Activated CD8-positive, alpha-beta memory T cell treated with anti-CD3 and anti-CD28 coated beads, Interleukin-2, amount 50 U/mL, for 1 hour (primary cell): ENCODE measurements around the gene PNPO.
A peak's percentile ranks its signal among the peaks of the same experiment; 100 is the strongest.

Experiments
- DNase-seq: peaks from one replicate; pipeline ENCODE4 v3.0.0-alpha.2; 2020; ENCODE audit errors: extremely low read depth

PNPO gene

DNA sequence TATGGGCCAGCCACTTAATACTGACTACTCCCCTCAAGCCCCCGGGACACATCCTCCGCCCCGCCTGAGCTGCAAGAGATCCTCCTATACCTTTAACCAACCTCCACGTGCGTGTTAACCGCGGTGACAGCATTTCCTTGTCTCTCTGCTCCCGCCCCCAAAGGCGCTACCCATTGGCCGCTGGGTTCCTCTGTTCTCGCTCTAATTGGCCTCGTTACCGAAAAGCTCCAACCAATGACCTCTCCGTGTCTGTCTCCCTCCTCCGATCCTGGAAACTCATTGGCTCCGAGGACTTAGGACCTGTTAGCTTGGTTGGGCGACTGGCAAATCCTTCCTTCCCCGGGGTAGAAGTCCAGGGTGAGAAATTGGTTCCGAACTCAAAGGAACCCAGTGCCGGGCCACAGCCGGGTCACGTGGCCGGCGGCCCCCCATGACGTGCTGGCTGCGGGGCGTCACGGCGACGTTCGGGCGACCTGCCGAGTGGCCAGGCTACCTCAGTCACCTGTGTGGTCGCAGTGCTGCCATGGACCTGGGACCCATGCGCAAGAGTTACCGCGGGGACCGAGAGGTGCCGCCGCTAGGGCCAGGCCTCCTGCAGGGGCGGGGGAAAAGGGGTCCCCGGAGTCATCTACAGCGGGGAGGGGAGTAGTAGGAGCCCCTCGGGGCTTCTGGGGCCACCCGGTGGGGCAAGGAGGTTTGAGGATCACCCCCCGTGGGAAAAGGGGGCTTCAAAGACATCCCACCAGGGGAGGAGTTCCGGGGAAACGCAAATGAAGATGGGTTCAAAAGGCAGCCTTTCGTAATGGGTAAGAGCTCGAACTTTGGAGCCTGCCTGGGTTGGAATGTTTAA, at the start of gene PNPO:
Gene PNPO (plus strand): TSS at position 326 of the 850 bp plus-strand sequence. CDS start 105 bp downstream, at position 431.
- DNase-seq: peak; percentile 86

DNA sequence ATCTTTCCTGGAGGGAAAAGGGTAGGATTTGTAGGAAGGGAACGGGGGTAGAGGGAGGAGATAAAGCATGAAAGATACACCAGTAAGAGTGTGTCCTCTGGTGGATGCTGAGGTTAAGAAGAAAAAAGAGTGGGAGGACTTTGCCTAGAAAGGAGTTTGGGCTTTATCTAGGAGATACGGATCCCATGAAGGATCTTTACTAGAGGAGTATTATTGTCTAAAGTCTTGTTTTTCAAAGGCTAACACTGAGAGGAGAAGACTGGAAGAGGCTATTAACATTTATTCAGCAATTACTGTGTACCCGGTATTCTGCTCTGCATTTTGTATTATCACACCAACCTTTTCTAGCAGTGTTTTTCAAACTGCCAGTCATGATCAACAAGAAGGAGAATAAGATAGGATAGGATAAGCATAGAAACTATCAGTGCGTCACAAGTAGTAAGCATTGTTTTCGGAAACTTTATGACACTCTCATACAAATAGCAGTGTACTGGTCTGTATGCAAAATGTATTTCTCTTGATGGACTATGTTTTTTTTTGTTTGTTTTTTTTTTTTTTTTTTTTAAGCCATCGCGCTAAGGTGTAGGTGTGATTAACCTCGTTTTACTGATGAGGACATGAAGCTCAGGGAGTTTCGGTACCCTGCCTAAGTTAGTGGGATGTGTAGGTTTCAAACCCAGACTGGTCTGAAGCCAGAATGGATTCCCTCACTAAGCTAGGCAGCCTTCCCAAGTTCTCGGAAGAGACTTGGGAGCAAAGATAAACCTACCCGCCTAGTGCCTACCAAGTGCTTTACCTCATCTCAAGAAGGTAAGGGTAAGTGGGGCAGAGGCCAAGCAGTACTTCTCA, 46.6 kb upstream of the PNPO start:
- no peak for DNase-seq

DNA sequence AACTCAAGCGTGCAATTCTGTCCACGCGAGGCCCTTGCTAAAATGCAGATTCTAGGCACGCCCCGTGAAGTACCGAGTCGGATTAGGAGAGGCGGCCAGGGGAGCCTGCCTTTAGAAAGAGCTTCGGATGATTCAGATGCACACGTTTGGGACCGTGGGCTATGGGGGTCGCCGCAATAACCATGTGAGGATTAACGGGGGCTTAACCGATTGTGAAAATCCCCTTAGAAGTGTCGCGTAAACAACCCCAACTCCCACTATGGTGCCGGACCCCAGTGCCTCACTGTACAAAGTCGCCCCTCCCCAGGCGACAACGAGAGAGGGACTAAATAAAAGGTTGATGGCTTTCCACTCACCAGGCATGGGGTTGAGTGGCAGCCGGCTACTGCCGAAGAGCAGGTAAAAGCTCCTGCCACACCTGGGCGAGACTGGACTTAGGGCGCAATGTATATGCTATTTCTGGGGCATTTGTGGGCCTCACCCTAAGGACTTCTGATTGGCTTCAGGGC, 46.0 kb upstream of the PNPO start:
- no peak for DNase-seq

DNA sequence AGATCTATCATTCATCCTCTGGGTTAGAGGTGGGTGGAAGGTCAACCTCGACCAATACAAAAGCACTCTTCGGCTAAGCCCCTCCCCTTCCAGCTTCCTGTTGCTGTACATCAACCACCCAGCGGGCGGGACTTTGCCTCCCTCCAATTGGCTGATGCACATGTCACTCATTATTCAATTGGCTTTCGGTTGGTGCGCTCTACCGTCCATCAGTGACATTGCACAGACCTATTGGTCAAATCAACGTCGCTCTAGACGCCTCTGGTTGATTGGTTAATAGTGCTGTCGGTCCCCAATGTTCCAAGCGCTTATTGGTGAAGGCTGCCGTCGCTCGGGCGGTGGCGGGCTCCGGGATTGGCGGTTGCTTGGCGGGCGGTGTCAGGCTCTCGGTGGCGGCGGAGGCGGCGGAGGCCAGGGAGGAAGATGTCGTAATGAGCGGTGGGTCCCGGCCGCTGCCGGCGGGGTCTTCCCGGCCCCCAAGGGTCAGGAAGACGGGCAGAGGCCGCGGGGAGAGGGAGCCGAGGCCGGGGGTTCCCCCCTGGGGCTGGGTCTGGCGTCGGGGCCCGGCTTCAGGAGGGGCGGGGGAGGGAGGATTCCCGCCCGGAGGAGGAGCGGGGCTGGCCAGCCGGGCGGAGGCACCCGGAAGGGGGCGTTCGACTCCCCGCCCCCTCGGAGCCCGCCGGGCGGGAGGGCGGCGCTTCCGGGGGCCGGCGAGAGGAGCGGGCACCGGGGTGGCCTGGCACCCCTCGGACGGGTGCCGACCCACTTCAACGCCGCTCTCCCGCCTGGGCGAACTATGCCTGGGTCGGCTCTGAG, 45.3 kb upstream of the PNPO start, which contains the start of gene SP2:
Gene SP2 (plus strand): TSS at position 381 of the 816 bp plus-strand sequence. CDS start 51 bp downstream, at position 432.
- peak; percentile 100 for DNase-seq

DNA sequence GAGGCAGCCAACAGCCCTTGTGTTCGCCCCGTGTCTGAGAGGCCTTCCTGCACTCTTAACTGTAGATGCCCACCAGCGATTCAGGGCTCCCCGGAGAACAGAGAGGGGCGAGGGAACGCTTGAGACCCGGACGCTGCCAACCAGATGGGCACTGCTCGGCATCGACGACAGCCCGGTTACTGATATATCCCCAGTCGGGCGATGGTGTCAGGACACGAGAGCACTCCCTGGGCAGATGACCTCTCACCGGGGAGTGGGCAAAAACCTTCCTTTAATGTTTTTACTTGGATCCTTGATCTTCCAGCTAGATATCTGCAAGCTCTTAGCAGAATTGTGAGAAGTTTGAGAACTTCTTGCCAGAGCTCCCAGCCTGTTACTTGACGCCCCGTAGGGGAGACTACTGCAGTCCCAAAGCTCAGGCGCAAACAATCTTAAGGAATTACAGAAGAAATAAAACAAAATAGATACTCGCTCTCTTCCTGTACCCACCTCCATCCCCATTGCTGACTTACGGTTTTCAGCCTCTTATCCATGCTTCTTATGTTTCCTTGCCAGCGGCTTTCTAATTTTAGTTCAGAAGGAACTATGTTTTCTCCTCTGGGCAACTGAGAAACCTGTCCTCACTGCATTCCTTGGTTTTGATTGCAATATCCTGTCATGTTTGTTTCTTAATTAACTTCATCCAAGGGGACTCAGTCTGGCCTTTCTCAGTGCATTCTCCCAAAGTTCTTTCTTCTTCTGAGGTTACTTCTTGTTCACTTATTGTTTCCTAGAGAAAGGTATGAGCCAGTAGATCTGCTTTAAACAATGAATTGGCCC, 44.5 kb upstream of the PNPO start:
- no peak for DNase-seq

DNA sequence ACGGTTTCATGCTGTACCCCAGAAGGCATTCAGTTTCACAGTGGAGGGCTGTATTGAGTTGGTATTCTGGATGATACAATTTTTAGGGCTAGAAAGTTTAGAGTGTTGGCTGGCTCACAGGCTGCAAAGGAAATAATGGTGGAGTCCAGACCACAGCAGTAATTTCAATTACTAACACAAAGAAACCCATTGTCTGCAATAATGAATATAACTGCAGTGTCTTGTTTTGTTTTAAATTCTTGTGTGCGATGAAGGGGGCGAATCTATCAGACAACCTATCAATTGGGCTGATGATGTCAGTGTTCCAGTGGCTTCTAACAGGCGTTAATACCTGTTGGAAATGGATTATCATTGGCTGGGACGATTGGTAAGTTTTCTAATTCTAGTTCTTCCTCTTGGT, 43.8 kb upstream of the PNPO start:
- DNase-seq: no peak

DNA sequence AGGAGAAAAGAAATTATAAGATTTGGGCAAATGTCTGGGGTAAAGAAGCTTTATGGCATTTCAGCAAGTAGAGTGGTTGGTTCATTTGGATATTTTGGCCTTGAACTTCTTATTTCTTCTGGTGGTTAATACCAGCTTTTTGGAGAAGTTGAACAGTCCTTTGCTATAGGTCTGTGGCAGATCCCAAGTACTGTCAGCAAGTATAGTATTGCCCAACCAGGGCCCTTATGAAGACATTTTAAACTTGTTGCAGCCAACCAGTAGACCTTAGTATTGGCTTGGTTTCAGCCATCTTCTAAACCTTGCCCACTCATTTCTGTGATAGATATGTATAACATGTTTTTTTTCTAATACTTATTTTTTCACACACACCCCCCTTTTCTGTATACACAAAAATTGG, 43.1 kb upstream of the PNPO start:
- no peak for DNase-seq

DNA sequence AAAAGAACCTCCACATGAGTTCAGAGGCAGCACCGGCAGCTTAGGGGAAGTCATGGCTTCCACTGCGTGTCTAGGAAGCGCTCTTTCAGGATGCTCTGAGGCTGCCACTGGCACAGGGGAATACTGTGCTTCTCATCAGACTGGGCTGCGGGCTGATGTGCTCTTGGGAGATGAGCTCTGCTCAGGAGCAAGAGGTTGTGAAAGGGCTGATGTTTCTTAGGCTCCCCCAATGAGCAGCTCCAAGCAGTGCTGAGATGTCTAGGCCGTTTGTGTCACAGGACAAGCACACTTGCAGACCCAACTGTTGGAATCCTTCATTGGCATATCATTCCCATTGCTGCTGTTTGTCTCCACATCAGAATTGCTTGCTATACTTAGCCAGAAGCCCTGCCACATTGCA, 41.7 kb upstream of the PNPO start:
- DNase-seq: no peak

DNA sequence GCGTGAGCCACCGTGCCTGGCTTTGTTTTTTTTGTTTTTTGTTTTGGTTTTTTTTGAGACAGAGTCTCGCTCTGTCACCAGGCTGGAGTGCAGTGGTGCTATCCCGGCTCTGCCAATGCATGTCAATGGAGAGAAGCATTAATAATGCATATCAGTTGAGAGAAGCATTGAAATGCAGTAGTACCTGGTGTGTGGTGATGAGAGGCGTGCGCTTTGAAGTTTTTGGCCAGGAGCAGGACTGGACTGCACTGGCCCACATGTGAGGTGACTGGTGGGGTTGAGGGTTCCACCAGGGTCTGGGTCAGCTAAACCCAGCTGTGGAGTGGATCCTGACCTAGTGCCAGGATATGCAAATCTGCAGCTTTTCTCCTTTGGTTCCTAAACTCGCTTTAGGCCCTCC, 39.9 kb upstream of the PNPO start:
- DNase-seq: no peak

DNA sequence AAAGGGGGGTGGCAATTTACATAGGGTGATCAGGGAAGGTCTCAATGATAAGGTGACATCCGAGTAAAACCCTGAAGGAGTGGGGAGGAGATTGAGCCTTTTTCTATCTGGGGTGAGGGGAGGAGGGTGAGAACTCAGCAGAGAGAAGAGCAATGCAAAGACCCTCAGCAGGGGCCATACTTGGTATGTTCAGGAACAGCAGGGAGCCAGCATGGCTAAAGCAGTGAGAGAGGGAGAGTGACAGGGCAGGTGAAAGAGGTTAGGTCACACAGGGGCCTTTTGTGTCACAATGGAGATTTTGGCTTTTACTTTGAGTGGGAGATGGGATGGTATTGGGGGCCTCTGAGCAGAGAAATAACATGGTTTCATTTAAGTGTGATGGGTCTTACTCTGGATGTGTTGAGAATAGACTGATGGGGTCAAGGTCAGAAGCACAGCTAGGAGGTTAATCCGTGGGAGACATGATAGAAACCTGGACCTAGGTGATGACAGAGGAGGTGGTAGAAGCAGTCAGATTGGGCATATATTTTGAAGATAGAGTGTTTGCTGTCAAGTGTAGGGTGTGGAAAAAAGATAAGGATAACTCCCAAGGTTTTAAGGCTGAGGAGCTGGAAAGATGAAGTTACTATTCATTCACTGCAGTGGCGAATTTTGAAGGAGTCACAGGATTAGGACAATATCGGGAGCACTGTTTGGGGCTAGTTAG, 39.2 kb upstream of the PNPO start:
- DNase-seq: no peak

DNA sequence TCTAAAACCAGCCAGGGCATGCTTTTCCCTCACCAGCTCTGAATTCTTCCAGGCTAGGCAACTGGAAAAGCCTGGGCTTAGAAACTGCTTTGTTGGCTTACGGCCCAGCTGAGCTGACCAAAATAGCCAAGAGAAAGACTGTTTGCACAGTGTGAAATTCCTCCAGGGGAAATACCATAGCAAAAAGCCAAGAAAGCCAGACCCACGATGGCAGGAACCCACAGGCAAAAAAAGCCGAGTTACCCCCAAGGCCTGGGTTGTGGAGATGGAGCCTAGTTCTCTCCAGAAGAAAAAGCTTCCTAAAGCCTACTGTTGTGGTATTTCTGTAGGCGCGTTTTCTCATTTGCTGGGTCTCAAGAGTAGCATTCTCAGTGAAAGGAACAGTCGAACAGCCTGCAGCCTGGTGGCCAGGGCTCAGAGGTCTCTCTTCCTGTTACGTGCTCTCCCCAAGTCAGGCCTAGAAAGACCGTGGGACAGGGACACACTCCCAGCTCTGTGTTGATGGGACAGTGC, 36.1 kb upstream of the PNPO start:
- no peak for DNase-seq

DNA sequence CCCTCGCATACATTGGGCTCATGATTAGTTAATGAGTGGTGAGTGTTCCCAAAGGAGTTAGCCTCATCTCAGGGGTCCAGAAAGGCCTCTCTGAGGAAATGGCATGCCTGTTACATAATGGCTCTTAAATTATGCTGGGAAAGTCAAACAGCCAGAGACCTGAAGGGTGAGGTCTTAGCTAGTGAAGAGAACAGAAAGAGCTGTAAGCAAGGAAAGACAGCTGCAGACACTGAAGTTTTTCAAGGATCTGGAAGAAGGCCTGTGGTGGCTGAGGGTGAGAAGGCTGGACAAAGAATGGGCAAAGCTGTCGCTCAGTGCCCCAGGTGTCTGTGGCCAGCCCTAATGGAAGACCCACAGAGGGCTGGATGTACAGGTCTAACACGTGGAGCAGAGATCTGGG, 34.9 kb upstream of the PNPO start:
- DNase-seq: no peak

DNA sequence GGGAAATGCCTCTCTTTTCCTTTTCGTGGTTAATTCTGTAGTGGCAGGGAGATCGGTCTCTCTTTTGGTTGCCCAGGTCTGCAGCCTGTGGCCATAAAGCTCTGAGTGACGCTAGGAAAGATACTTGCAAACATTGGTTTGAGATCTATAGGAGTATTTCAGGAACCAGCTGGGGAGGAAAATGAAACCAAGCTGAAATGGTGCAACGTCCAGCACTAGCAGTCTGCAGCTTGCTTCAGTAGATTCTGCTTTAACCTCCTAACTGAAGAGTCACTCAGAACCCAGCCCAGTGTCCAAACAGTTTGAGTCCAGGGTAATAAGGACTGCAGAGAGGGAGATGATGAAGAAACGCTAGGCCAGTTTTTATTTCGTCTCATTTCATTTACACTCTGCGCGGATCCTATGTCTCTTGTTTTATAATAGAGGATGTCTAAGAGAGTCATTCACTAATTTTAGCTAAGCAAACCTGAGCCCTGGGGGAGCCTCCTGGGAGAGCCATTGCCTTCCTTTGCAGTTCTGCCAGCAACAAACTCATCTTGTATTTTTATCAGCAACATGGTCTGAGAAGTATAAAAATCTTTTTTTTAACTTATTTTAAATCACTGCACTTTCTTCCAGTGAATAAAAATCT, 33.3 kb upstream of the PNPO start:
- no peak for DNase-seq

DNA sequence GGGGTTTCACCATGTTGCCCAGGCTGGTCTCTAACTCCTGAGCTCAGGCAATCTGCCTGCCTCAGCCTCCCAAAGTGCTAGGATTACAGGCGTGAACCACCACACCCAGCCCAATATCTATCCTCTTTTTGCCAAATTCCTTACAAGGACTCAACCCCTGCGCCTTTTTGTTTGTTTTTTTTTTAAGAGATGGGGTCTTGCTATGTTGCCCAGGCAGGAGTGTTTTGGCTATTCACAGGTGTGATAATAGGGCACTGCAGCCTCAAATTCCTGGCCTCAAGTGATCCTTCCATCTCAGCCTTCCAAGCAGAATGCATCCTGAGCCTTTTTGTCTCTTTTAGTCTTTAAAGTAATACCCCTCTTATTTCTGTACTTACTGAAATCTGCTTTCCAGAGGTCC, 28.3 kb upstream of the PNPO start:
- no peak for DNase-seq

DNA sequence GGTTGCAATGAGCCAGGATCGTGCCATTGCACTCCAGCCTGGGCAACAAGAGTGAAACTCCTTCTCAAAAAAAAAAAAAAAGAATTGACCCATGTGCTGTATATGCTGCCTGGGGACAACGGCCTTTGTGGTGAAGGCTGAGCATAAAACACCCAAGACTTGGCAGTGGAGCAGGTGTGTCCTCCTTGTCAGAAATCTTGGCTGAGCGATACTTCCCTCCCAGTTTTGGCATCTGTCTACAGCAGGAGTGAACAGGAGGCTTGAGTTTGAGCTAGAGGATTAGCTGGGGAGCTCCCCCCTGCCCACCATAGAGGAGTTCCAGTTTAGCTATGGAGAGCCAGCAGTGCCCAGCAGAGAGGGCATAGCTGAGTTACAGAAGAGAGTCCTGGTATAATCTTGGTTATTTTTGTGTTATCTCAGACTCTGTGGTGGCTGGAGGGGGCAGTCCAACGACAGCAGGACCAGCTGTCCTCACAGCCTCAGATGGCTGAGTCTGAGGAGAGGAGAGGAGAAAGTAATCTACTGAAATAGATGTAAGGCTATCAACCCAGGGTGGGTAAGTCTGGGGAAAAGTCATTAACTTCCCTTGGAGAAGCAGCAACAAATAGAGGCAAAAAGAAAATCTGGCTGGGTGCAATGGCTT, 26.9 kb upstream of the PNPO start:
- no peak for DNase-seq

DNA sequence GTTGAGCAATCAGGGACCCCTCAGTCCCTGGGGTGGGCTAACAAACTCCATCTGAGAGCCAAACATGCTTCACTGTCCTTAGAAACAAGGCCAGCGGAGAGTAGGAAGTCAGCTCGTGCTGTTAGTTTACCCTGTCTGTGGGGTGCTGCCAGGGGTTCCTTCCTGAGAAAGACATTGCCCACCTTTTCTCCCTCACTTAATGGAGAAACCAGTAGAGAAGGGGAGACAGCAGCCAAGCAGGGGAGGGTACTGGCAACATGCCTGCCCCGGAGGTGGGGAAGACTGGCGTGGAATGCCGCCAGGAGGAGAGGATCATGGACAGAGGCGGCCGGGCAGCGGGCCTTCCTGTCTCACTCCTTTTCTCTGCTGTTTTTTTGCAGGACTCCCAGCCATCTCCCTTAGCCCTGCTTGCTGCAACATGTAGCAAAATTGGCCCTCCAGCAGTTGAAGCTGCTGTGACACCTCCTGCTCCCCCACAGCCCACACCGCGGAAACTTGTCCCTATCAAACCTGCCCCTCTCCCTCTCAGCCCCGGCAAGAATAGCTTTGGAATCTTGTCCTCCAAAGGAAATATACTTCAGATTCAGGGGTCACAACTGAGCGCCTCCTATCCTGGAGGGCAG, 25.5 kb upstream of the PNPO start:
- no peak for DNase-seq

DNA sequence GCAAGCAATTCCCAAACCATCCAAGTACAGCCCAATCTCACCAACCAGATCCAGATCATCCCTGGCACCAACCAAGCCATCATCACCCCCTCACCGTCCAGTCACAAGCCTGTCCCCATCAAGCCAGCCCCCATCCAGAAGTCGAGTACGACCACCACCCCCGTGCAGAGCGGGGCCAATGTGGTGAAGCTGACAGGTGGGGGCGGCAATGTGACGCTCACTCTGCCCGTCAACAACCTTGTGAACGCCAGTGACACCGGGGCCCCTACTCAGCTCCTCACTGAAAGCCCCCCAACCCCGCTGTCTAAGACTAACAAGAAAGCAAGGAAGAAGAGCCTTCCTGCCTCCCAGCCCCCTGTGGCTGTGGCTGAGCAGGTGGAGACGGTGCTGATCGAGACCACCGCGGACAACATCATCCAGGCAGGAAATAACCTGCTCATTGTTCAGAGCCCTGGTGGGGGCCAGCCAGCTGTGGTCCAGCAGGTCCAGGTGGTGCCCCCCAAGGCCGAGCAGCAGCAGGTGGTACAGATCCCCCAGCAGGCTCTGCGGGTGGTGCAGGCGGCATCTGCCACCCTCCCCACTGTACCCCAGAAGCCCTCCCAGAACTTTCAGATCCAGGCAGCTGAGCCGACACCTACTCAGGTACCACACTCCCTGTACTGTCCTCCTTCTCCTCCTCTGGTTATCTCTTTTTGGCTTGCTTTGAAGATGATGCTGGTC, 24.7 kb upstream of the PNPO start:
- no peak for DNase-seq

DNA sequence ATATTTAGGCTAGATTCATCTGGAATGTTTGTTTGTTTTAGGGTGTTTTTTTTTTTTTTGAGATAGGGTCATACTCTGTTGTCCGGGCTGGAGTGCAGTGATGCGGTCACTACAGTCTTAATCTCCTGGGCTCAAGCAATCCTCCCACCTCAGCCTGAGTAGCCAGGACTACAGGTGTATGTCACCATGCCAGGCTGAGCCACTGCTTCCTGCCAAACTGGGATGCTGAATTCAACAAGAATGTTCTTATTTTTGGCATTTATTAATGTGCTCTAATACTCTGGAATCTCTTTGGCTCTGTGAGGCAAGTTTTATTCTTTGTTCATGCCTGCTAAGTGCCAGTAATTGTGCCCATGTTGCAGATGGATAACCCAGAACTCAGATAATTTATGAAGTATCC, 23.8 kb upstream of the PNPO start:
- no peak for DNase-seq
